DMS53 treated with DMSO at 0.1 percent for 48 hours (cell line): ENCODE measurements around the gene NISCH.

Experiments used
- DNase-seq: peaks from one replicate; lab custom pipeline; 2025; ENCODE audit not compliant: unreplicated experiment; lab: John Stamatoyannopoulos, UW

Gene NISCH

DNA sequence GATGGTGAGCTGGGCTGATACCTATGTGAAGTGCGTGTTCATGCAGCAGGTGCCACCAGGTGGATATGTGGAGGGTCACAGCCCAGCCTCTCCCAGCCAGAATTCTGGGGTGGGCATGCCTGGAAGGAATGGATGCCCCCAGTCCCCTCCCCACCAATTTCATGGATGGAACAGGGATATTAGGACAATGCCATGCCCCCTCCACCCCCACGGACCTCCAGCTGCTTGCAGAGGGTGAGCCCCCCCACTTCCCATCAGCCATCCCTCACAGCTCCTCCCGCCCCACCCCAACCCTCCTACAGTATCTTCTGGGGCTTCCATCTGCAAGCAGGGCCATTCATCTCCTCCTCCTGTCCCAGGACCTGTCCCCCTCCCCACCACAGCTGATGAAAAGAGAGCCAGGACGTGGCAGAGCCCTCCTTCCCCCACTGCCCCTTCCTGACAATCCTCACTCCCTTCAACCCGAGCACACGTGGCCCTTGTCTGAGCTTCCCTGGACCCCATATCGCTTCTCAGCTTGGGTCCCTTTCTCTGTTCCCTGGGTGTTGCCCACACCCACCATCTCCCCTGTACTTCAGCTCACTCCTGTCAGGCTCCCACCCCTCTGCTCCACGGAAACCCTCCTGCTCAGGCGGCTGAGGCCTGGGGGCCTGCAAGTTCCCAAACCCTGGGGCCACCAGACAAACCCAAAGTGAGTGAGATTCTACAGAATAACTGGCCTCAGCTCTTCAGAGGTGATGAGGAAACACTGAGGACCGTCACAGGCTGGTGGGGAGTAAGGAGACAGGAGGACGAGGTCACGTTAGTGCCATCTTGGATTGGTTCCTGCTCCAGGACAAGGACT, 7.7 kb upstream of the NISCH start:
- no peak for DNase-seq

GRCh38 chr3:52450489-52451236, 4.7 kb upstream of the NISCH start:
- DNase-seq = no peak

- DNase-seq = no peak
Measured at GRCh38 chr3:52451237-52452083, 3.9 kb upstream of the NISCH start.

DNA sequence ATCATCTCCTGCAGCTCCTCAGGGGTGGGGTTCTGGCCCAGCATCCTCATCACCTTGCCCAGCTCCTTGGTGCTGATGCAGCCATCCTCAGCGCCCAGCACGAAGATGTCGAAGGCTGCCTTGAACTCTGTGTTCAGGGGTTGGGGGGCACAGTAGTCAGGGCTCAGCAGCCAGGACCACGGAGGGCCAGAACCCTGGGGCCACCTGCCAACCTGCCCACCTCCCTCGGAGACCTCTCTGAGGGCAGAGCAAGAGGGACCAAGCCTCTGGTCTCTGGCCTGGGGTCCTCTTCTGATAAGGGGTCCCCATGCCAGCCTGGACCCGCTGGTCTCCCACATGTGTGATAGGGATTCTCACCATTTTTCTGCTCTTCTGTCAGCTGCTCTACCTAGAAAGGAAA, 3.3 kb upstream of the NISCH start:
- DNase-seq = no peak

DNA sequence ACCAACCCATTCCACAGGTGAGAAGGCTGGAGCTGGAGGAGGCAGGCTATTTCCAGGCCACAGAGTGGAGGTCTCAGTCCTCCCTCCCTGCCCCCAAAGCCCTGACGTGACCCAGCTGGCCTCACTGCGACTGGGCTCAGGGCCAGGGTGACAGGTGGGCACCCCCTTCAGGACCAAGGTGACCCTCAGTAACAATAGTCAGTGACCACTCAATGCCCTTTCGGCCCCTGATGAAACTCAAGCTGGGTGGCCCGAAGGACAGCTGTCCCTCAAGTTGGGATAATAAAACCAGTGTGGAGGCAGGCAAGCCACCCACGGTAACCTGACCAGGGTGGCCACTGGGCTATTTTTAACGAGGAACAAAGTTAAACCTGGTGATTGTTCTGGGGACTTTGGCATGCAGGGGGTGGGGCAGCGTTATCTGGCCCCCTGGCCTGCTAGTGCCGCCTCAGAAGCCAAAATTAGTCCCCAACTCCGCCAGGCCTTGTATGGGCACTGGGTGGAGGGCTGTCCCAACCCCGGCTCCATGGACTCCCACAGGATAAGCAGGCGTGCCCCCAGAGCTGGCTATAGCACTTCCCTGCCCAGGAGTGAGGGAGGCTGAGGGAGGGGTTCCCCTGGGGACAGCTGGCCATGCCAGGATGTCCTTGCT, 2.7 kb upstream of the NISCH start:
- no peak for DNase-seq

DNA sequence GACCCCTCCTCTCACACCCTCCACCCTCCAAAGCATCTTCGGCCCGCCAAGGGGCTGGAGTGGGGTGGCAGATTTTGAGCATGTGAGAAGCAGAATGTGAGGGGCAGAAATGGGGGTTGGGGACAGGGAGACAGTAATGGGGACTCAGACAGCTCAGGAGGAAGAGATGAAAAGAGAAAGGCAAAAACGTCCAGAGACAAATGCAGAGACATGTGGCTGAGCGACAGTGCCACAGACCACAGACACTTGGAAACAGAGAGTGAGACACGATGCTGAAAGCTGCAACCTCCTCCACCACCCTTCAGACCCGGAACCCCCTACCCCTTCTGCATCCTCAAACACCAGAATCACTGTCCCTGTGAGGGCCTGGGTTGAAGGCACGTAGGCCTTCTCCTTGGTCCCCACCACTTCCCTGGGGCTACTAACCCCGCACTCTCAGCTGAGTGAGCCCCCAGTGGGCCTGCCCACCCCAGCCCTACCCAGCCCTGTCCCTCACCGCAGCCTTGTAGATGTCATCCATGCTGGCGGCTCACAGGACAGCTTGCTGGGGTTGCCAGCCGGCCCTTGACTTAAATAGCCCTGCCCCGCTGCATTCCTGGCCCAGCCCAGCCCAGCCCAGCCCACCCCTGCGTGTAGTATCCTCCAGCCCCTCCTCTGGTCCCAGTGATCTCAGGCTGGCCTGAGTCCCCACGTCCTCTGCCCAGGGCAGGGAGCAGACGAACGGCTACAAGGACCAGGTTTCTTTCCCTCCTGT, 1.7 kb upstream of the NISCH start, which contains the start of gene TNNC1:
Gene TNNC1, minus strand, starts transcription at position 546 of the 754 bp plus-strand sequence. Its CDS starts 26 bp downstream, at position 520.
- no peak for DNase-seq

- DNase-seq = no peak
Measured at GRCh38 chr3:52454250-52454937, 1.0 kb upstream of the NISCH start.

- DNase-seq = no peak
Measured at GRCh38 chr3:52454938-52455282, 494 bp upstream of the NISCH start.

DNA sequence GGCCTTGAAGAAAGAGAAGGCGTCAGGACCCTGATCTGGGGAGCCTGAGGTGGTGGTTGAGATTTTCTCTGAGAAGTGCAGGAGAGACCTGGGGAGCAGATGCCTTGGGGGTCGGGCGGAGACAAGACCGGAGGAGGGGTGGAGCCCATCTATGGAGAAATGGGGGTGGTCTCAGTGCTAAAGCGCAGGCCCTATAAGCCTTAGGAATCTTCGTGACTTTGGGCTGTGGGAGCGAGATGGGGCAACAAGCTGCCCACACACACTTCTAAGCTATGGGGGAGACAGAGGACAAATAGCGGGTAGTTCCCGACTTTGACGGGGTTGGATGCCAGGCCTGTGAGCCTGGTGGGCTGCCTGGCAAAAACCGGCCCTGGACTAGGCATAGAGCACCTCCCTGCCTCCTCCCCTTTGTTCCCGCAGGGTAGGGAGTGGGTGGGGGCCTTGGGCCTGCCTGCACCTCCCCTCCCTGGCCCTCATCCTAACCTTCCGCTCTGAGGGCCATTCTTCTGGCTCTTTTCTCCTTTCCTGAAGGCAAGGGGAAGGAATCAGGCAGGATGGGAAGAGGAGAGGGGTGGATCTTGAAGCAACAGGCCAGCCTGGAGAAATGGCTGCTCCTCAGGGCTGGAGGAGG, 880 bp downstream of the NISCH start:
- no peak for DNase-seq

DNA sequence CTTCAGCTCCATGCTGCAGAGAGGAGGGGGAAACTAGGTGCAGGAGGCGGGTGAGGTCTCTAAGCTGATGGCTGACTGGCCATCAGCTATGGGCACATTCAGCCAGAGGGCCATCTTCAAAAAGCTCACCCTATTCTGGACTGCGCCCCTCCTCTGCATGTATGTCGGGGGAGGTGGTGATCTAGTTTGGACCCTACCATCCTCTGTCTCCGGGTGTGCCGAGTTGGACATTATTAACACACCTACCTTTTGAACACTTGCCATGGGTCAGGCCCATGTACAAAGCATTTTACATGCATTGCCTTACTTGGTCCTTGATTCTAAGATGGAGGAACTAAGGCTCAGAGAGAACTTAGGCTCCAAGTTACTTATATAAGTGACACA, 1.4 kb downstream of the NISCH start:
- no peak for DNase-seq

- DNase-seq = no peak
Measured at GRCh38 chr3:52458031-52458760, 2.8 kb downstream of the NISCH start.

DNA sequence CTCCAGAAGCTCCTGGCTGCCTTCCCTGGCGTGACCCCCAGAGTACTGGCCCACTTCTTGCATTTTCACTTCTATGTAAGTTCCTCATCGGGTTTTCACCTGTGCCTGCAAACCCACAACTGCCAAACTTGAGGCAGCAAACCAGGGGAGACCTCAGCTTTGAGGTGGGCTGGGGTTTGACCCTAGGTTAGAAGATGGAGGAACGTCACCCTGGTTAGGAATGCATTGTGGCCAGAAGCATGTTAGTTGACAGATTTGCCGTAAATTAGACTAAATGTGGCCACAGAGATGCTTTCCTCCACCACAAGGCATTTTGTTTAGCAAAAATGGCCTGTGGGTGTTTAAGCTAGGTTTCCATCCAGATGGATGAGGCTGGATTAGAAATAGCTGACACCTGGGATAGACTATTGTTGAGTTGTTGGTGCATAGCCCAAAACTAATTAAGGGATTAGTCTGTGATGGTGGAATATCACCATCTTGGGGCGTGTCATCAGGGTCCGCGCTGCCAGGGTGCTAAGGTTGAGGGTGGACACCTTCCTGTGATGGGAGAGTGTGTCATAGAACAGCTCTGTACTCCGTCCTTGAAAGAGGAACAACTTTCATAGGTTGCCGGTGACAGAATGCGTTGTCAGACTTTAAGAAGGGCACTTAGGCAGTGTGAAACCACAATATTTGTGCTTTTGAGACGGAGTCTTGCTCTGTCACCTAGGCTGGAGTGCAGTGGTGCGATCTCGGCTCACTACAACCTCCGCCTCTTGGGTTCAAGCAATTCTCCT, 3.6 kb downstream of the NISCH start:
- no peak for DNase-seq

DNA sequence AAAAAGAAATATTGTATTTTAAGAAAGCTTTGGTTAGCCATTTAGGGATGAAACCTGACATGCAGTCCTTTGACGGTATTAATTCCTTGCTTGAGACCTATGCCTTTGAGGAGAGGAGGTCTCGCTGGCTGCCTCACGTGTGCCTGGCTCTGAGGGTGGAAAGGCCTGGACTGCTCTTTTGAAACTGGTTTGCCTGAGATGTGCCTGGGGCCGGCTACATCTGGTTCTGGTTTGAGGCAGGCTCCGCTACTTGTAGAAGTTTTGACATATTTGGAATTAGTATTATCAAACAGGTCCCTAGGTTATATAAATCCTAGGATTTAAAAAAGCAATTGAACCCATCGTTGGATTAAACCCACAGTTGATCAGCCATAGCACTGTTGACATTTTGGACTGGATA, 6.5 kb downstream of the NISCH start:
- DNase-seq = no peak

GRCh38 chr3:52463416-52463815, 8.0 kb downstream of the NISCH start:
- DNase-seq = no peak

DNA sequence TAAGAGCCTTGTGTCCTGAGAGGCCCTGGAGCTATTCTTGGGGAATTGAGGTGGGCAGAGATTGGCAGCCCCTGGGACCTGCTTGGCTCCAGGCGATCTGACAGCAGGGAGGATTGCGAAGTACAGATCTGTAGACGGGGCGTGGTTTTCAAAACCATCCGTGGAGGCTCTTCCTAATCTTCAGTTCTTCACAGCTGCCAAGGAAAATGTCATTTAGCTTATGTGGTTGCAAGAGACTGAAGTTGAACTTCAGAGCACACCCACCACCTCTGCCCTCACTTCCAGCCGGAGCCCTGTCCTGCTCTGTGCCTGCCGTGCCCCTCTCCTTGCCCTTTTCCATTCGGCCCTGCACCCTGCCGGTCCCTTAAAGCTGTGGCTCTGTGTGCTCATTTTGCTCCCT, 12.9 kb downstream of the NISCH start:
- no peak for DNase-seq

- no peak for DNase-seq
Measured at GRCh38 chr3:52469001-52469400, 13.6 kb downstream of the NISCH start.

DNA sequence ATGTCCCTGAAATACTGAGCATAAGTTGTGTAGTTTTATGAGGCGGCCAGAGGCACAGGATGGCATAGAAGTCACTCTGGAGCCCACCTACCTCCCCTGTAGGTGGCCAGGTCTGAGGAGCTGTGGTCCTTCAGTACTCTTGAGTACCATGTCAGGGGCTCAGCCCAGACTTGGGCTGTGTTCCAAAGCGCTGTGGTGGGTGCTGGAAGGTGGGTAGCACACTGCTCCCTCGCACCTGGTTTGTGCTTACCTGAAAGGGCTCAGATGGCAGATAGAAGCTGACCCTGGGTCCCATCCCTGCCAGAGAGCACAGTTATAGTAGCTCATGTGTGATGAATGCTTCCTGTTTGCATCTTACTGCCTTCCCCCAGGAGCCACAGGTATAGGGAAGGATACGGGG, 15.5 kb downstream of the NISCH start:
- no peak for DNase-seq
